Stimulated activated CD8-positive, alpha-beta memory T cell treated with anti-CD3 and anti-CD28 coated beads, Interleukin-4, amount 100 ng/mL, for 1 hour (primary cell): ENCODE measurements around the gene LY6G5C.

Experiments used
- DNase-seq, 2 donors: peaks; one replicate each; pipeline ENCODE4 v3.0.0-alpha.2; 2020; ENCODE audit warnings: low read depth in 2 of 2, low spot score in 1 of 2

LY6G5C gene

DNA sequence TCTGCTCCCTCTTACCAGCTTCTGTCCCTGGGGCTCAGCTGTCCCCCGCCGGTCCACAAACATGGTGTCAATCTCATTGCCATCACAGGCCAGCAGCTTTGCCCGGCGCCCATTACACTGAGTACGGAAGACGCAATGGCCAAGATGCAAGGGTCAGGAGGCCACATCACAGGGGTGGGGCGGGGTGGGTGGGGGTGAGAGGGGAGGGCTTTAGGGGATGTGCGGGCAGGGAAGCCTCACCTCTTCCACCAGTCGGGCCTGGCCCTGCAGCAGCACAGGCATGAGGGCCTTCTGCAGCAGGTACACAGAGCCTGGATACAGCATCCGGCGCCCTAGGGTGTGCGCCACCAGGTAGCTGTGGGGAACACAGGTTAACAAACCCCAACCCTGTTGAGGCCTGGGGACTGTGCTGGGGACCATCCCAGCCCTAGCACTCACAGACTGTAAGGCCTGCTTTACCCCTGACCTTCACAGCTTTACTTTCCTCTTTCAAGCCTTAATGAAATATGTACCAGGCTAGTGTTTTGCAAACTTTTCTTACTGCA lies 10.8 kb upstream of the LY6G5C start:
- no peak for DNase-seq

DNA sequence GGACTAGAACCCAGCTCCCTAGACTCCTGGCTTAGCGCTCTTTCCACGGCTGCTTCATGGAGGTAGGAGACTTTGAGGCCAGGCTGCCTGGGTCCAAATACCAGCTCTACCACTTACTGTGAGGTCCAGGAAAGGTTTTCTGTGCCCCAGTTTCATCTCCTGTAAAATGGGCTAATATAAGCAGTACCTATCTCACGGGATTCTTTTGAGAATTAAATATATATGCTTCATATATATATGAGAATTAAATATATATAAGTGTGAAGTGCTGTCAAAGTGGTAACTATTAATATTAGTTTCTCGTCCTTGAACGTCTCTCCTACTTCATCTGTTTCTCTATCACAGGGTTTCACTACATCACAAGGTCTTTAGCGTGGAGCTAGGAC lies 10.2 kb upstream of the LY6G5C start:
- DNase-seq = no peak

DNA sequence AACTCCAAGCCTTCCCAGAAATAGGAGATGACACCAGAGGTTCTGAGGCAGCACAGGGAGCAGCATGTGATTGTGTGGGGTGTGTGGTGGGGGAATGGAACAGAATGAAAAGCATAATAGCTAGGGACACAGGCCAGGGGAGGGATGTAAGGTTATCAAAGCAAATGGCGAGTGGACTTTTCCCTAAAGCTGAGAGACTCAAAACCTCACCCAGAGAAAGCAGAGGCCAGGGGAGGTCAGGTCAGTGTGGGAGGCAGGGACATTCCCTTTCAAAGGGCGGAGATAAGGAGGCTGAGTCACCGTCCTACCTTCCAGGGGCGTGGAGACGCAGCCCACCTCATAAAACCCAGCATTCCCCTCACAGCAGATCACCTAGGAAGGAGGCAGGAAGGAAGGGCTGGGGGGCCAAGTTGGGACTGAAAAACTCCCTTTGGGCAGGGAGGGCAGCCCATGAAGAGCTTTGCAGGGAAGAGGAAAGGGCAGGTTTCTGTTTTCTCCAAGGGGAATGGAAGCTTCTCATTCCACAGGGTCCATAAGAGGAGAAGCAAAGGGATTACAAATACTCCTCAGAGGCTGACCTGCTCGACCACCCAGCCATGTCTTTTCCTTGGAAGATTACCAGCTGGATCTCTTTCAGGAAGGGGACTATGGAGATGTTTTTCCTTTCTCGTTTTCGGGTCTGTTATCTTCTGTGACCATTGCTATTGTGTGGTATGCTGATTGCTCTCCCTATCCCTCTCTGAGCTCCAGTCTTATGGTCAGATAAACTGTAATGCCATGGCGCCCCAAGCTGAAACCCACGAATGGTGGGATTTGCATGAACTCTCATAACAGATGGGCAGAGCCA lies 9.6 kb upstream of the LY6G5C start:
- no peak for DNase-seq

DNA sequence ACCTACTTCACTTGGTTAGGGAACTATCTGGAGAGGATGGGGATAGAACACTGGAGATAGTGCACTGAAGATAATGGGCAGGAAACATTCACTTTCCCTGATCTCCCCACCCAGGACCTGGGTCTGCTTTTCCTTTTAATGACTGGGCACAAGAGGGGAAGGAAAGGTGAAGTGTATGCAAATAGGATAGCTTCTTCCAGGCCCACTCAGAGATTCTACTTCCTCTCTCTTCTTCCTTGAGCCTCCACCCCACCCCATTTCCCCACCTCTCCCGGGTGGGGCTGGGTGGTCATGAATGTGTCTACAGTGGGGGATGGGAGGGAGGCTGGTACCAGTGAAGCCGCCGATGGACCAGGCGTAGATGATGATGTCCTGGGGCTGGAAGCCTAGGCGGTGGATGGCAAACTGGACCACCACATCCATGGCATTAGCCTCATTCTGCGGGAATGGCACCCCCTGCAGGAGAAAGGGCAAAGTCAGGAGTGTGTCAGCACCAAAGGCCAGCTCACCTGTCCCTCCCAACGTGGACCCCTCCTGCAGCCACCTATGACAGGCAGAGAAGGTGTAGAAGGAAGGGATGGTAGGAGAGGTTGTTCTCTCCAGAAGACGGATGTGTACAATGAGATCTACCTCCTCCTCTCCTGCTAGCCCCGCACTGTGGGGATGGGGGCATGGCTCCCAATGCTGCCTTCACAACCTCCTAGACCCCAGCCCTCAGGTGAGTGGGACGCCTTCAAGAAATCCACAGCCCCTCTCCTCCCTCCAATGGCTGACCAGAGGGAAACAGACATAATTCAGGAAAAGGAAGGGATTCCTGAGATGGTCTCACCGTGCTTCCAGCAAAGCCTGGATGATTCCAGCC lies 8.6 kb upstream of the LY6G5C start:
- no peak for DNase-seq

DNA sequence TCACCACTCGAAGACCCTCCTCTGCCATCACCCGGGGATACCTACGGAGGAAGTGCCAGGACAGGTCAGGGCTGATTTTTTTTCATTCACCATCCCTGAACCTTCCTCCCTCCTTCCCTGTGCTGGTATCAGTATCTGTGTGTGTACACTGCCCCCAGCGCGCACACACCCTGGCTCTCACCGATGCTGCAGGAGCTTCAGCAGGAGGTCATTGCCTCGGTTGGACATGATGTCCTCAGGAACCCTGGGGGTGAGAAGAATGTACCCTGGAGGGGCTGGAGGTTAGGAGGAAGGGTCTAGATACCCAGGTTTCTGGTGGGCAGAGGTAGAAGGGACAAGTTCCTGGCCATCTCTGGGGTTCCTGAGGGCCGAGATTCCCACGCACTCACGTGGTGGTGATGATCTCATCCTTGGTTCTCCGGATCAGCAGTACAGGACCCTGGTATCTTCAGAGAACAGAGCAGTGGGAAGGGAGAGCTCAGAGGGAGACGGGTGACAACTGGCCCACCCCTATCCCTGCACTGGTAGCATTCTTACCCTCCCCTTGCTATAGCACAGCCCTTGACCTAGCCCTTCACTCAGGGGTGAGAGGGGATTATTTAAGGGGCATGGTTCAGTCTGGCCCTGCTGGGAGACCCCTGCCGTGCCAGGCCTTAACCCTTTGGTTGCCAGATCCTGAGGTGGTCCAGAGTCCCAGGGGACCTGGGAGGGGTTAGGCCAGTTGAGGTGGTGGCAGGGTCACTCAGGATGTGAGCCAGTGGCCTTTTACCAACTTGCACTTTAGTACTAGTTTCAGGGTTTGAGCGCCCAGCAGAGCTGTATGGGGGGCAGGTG lies 7.2 kb upstream of the LY6G5C start:
- DNase-seq = no peak

GRCh38 chr6:31687321-31687720 lies 6.5 kb upstream of the LY6G5C start:
- DNase-seq = no peak

GRCh38 chr6:31686483-31686882 lies 5.6 kb upstream of the LY6G5C start:
- DNase-seq = no peak

DNA sequence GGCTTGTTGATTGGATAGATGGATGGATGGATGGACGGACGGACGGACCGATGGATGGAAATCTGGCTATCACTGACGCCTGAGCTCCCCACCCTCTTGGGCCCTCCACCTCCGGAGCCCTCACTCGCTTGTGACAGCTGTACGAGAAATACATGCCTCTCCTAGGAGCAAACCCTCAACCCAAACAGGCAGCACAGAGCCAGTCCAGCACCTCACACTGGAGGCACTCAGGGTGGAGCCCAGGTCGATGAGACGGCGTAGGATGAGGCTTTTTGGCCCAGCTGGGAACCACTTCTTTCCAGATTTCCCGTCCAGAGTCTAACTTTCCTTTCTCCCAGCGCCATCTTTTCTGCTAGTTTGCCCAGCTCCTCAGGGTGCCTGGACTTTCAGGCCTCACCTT lies 2.7 kb upstream of the LY6G5C start:
- no peak for DNase-seq

GRCh38 chr6:31681135-31681671 lies 336 bp upstream of the LY6G5C start:
- DNase-seq = no peak

DNA sequence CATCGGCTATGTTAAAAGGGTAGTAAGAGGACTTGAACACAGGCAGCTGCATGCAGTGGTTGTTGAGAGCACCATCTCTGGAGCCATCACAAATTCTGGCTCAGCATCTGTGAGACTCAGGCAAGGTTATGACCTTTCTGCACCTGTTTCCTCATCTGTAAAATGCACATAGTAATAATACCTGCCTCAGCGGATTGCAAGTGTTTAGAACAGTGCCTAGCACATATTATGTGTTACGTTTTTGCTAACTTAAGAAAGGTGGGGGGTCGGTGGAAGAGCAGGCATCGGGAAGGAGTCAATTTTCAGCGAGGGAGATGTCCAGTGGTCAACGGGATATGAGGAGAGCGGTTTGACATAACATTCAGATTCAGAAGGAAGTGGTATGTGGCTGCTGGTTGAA lies 2.9 kb downstream of the LY6G5C start:
- no peak for DNase-seq

- DNase-seq = no peak
These were observed 4.0 kb downstream of the LY6G5C start for GRCh38 chr6:31676904-31677303.

GRCh38 chr6:31676322-31676903 lies 4.5 kb downstream of the LY6G5C start:
- no peak for DNase-seq

DNA sequence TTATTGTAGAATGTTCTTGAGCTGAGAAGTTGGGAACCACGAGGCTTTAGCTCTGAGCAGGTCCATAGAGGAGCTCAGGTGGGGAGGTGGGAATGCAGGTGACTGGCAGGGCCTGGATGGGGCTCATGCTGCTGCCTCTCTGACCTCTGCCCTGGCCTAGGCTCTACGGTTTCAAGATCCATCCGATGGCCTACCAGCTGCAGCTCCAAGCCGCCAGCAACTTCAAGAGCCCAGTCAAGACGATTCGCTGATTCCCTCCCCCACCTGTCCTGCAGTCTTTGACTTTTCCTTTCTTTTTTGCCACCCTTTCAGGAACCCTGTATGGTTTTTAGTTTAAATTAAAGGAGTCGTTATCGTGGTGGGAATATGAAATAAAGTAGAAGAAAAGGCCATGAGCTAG lies 11.2 kb downstream of the LY6G5C start, which contains the start of gene LY6G5B:
Gene LY6G5B (plus strand): TSS at position 301 of the 400 bp plus-strand sequence. CDS start 975 bp downstream, outside the sequence.
- DNase-seq = no peak

DNA sequence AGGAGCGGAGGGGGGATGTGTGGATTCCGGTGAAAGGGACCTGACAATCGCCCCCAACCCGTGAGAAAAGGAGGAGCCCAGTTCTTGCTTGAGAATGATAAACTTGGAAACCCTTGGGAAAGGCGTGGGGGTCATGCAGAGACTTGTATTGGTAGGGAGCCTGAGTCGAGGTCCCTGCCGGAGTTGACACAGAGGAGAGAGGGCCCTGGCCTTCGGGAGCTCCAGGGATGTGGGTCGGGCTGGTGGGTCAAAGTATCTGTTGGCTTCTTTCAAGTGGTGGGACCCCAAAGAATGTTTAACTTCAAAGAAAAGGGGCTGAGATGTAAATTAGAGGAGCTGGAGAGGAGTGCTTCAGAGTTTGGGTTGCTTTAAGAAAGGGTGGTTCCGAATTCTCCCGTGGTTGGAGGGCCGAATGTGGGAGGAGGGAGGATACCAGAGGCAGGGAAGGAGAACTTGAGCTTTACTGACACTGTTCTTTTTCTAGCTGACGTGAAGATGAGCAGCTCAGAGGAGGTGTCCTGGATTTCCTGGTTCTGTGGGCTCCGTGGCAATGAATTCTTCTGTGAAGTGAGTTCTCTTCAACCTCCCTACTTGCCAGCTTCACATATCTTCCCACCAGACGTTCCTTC lies 14.4 kb downstream of the LY6G5C start:
- DNase-seq = no peak

DNA sequence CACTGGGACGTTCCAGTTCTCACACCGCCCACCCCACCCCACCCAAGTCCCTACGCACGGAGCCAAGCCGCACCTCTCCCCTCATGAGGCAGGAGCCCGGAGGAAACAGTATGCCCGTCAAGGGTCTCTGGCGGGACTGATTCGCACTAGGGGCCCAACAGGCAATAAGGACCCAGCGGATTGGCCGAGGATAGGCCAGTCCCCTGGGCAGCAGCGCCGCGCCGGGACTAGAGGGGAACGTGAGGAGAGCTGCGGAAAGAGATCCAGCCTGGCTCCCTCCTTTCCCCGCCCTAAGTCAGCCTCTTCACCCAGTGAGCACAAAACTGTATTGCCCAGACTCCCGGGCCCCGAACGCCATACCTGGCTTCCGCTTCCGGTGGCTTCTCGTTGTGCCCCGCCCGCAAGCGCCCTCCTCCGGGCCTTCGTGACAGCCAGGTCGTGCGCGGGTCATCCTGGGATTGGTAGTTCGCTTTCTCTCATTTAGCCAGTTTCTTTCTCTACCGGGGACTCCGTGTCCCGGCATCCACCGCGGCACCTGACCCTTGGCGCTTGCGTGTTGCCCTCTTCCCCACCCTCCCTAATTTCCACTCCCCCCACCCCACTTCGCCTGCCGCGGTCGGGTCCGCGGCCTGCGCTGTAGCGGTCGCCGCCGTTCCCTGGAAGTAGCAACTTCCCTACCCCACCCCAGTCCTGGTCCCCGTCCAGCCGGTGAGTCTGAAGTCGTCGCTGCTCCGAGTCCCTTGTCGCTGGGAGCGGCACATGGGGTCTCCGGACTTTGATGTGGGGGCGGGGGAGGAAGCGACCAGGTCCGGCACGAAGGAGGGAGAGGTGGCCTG lies 15.1 kb downstream of the LY6G5C start, which contains the start of gene CSNK2B:
Gene CSNK2B (plus strand): TSS at position 580 of the 836 bp plus-strand sequence. CDS start 752 bp downstream, outside the sequence.
- peak; percentile 93 to 97 for DNase-seq

- peak; percentile 68 to 82 for DNase-seq
These were observed 15.9 kb downstream of the LY6G5C start, which contains the start of gene GPANK1 for GRCh38 chr6:31664790-31665500. GPANK1 (minus strand) TSS chr6:31664997; CDS start chr6:31664478, 519 bp downstream.

GRCh38 chr6:31663961-31664789 lies 16.7 kb downstream of the LY6G5C start:
- no peak for DNase-seq
